ENCODE results near the gene KRABD2.
"Not testable (repeated sequence)": the region's sequence is repeated elsewhere in the genome, so short reads cannot be mapped to it uniquely, and the experiment has no call there.

The KRABD2 gene

DNA sequence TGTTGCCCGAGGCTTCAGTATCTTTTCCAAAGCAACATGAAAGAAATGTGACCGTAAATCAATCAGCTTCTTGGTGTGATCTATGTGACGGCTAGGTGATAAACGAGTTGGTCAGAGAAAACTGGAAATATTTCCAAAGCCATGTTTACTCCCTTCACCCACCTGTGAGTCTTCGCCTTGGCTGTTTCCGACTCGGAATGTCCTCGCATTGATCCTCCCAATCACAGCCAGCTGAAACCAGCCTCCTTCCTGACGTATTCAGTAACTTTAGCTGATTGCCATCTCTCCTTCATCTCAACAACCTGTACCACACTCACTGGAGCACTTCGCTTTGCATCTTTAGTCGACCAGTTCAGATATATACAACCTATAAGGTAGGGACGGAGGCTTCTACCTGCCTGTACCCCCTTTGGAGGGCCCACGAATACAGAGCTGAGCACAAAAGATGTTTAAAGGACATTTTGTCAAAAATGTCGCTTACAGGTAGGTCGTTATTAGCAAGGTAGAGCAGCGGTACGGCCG, 705 bp downstream of the KRABD2 start:
- TF ChIP-seq, protein P1, sequence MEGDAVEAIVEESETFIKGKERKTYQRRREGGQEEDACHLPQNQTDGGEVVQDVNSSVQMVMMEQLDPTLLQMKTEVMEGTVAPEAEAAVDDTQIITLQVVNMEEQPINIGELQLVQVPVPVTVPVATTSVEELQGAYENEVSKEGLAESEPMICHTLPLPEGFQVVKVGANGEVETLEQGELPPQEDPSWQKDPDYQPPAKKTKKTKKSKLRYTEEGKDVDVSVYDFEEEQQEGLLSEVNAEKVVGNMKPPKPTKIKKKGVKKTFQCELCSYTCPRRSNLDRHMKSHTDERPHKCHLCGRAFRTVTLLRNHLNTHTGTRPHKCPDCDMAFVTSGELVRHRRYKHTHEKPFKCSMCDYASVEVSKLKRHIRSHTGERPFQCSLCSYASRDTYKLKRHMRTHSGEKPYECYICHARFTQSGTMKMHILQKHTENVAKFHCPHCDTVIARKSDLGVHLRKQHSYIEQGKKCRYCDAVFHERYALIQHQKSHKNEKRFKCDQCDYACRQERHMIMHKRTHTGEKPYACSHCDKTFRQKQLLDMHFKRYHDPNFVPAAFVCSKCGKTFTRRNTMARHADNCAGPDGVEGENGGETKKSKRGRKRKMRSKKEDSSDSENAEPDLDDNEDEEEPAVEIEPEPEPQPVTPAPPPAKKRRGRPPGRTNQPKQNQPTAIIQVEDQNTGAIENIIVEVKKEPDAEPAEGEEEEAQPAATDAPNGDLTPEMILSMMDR (IDR thresholded peaks at IDR 0.05; ENCODE audit: borderline replicate concordance, control extremely low read depth, extremely low read depth, insufficient read depth, missing control alignments) = no peak
- DNase-seq (ENCODE audit: low spot score) = peak; percentile 46
- in situ Hi-C loops (cut with MboI; ENCODE audit: low sequenced_read_pairs, unreplicated experiment) = no loop called here

DNA sequence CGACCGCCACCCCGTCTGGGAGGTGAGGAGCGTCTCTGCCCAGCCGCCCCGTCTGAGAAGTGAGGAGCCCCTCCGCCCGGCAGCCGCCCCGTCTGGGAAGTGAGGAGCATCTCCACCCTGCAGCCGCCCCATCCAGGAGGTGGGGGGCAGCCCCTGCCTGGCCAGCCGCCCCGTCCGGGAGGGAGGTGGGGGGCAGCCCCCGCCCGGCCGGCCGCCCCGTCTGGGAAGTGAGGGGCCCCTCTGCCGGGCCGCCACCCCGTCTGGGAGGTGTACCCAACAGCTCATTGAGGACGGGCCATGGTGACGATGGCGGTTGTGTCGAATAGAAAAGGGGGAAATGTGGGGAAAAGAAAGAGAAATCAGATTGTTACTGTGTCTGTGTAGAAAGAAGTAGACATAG, 2.6 kb downstream of the KRABD2 start:
- in situ Hi-C loops (cut with MboI; ENCODE audit: low sequenced_read_pairs, unreplicated experiment); DNase-seq (ENCODE audit: low spot score): not testable (repeated sequence)

DNA sequence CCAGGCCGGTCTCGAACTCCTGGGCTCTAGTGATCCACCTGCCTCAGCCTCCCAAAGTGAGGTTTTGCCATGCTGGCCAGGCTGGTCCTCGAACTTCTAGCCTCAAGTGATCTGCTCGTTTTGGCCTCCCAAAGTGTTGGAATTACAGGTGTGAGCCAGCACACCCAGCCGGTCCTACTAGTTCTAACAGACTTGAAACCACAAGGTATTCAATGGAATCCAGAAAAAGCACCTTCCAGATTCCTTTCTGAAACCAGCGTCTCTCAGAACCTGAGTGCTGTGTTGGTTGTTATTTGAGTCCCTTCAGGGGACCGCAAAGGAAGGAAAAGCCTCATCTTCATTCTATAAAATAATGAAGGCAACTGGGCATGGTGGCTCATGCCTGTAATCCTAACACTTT, 4.1 kb downstream of the KRABD2 start:
- TF ChIP-seq, protein P1 (IDR thresholded peaks at IDR 0.05; ENCODE audit: borderline replicate concordance, control extremely low read depth, extremely low read depth, insufficient read depth, missing control alignments) = no peak
- in situ Hi-C loops (cut with MboI; ENCODE audit: low sequenced_read_pairs, unreplicated experiment) = no loop called here
- no peak for DNase-seq (ENCODE audit: low spot score)

DNA sequence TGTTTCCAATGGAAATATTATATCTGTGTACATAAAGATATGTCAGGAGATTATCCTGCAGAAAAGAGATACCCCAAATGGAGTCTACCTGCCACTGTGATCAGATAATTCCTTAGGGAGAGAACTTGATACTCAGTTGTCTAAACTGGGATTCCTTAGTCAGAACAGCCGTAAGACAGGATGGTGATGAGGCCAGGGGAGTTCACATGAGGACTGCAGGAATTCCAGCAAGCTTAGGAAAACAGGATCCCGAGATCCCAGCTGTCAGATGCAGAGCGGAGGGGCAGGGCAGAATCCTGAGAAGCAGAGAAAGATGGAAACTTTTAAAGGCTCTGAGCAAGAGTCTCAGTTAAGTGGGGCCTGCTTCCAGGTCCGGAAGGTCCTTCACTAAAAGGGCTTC, 4.7 kb downstream of the KRABD2 start:
- TF ChIP-seq, protein P1 (IDR thresholded peaks at IDR 0.05; ENCODE audit: borderline replicate concordance, control extremely low read depth, extremely low read depth, insufficient read depth, missing control alignments) = no peak
- in situ Hi-C loops (cut with MboI; ENCODE audit: low sequenced_read_pairs, unreplicated experiment) = no loop called here
- DNase-seq (ENCODE audit: low spot score) = no peak

DNA sequence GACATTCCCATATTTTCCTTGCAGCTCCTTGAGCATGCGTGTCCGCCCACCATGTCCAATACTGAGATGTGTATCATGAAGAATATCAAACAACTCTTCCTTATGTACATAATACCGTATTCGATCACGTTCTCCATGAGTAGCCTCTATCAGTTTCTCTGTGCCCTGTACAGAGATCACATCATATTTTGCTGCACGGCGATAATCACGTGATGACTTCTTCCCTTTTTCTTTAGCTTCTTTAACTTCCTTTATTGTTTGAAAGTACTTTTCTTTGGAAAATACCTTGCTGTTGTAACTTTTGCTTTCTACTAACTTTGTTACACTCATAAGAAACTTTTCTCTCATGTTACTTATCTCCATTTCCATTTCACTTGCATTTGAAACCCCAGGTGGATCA, 6.6 kb downstream of the KRABD2 start:
- DNase-seq (ENCODE audit: low spot score) = no peak
- TF ChIP-seq, protein P1 (IDR thresholded peaks at IDR 0.05; ENCODE audit: borderline replicate concordance, control extremely low read depth, extremely low read depth, insufficient read depth, missing control alignments) = no peak
- in situ Hi-C loops (cut with MboI; ENCODE audit: low sequenced_read_pairs, unreplicated experiment) = no loop called here

DNA sequence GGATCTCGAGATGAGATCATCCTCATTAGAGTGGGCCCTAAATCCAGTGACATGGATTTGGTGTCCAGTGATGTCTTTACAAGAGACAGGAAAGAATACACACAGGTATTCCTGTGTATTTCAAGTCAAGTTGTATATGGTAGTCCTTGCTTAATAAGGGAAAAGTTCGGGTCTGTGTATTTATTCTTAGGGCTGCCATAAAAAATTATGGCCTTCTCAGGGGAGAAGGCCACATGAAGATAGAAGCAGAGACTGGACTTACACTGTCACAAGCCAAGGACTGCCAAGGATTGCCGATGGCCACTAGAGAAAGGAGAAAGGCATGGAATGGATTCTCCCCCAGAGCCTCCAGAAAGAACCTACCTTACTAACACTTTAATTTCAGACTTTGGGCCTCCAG, 8.3 kb downstream of the KRABD2 start:
- TF ChIP-seq, protein P1 (IDR thresholded peaks at IDR 0.05; ENCODE audit: borderline replicate concordance, control extremely low read depth, extremely low read depth, insufficient read depth, missing control alignments) = no peak
- DNase-seq (ENCODE audit: low spot score) = no peak
- in situ Hi-C loops (cut with MboI; ENCODE audit: low sequenced_read_pairs, unreplicated experiment) = no loop called here

DNA sequence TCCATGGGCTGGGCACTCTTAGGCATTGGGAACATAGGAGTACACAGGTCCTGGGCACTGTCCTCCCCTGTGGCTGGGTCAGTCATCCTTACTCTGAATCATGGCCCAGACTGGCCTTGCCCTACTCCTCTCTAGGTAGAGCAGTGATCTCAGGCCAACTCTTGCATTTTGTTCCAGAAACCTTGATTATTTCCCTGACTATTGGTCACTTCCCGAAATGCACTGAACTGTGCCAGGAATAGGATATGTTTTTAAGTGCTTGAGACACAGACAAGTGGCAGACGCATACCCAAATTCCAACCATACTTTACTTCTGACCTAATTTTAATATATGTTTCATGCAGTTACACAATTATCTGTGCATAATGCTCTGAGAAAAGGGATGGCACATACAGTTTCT, 10.3 kb downstream of the KRABD2 start:
- TF ChIP-seq, protein P1 (IDR thresholded peaks at IDR 0.05; ENCODE audit: borderline replicate concordance, control extremely low read depth, extremely low read depth, insufficient read depth, missing control alignments) = no peak
- in situ Hi-C loops (cut with MboI; ENCODE audit: low sequenced_read_pairs, unreplicated experiment) = no loop called here
- DNase-seq (ENCODE audit: low spot score) = no peak

All from GM13976 (cell line).